HEK293T (cell line): ENCODE data around the gene PAX8.

Experiments
- ARNT ChIP-seq: fragments of 450-650 bp; IDR thresholded peaks from 2 replicates; pipeline ENCODE4 v1.6.1; 2017; ENCODE audit warnings: mild to moderate bottlenecking
- SP1 ChIP-seq: fragments of 450-650 bp; IDR thresholded peaks from 2 replicates; pipeline ENCODE4 v1.6.1; 2017

- no peak for TF ChIP-seq ARNT
- no peak for TF ChIP-seq SP1
These were observed 5.6 kb downstream of the PAX8 start for GRCh38 chr2:113273027-113273551.
